H54 (cell line): ENCODE results near the gene SEMA5B.

Experiments used
- DNase-seq: peaks from one replicate; pipeline ENCODE4 v3.0.0; 2011; ENCODE audit warnings: low spot score, mixed read lengths; ENCODE audit not compliant: insufficient read length
- FAIRE-seq: peaks from 3 replicates; lab custom pipeline; 2011; peaks lifted over from hg19 to GRCh38; lab: Jason Lieb, UNC
- POLR2A ChIP-seq: IDR thresholded peaks from 2 replicates; pipeline ENCODE4 v1.6.1; 2011; ENCODE audit warnings: low read depth, mild to moderate bottlenecking, low read length

Gene SEMA5B

GRCh38 chr3:122973893-122974615 is 53.5 kb downstream of the SEMA5B start:
- no peak for TF ChIP-seq POLR2A
- DNase-seq (no peak), FAIRE-seq (no peak)

DNA sequence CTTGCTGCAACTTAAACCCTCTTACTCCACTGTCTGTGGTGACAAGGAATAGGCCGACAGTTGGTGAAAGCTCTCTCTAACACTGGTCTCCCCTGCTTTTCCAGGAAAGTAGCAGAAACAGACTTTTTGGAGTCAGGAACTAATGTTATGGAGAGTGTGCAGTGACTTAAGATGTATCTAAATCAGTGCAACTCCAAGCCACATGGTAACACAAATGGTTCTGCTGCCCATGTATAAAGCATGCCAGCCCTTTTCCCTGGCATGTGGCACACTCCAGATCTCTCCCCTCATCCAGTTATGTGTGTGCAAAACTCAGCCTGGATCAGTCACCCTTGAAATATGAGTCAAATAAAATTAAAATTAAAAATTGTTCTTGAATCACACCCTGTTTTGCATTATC is 55.4 kb downstream of the SEMA5B start:
- DNase-seq (no peak), FAIRE-seq (no peak)
- no peak for TF ChIP-seq POLR2A

- DNase-seq, result no peak
- TF ChIP-seq POLR2A, result no peak
Observed at GRCh38 chr3:122969585-122970469, 57.7 kb downstream of the SEMA5B start.

DNA sequence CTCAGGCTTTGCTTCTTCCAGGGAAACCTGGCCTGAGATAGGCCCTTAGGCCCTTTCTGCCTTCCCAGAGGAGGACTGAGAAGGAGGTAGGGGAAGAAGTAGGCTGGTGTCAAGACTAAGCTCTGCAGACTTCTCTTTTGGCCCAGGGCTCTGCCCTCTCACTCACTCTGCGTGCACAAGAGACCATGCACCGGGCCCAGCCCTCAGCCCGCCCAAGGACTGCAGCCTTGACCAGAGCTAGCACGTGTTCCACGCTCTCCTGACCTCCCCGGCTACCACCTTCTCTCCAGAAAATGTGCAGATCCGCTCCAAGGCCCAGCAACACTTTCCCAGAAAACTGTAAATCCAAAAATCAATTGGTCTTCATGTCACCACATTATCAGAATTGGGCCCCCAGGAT is 59.8 kb downstream of the SEMA5B start:
- no peak for FAIRE-seq

More at GRCh38 chr3:122969585-122970469, 57.7 kb downstream of the SEMA5B start:
- FAIRE-seq, result no peak

GRCh38 chr3:122967356-122967755 is 60.2 kb downstream of the SEMA5B start:
- FAIRE-seq (no peak), DNase-seq (no peak)
- no peak for TF ChIP-seq POLR2A

More for the DNA sequence above, 59.8 kb downstream of the SEMA5B start:
- no peak for DNase-seq
- no peak for TF ChIP-seq POLR2A

GRCh38 chr3:122966045-122966444 is 61.5 kb downstream of the SEMA5B start:
- DNase-seq, result no peak
- FAIRE-seq, result no peak
- no peak for TF ChIP-seq POLR2A

DNA sequence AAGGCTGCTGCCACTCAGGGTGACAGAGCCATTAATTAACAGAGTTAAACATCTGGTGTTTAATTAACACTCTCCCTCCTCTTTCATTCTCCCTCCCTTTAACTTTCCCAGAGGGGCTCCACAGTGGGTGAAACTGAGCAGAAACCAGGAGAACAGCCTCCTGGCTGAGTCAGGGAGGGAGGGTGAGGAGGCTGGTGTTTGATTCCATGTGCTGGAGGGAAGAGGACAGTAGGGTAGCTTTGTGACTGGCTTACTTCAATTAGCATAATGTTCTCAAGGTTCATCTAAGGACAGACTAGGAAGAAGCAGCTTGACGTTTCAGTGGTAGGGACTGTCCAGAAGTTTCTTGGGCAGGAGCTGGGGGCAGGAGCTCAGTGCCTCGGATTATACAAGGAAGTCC is 62.8 kb downstream of the SEMA5B start:
- DNase-seq (no peak), FAIRE-seq (no peak)
- no peak for TF ChIP-seq POLR2A

DNA sequence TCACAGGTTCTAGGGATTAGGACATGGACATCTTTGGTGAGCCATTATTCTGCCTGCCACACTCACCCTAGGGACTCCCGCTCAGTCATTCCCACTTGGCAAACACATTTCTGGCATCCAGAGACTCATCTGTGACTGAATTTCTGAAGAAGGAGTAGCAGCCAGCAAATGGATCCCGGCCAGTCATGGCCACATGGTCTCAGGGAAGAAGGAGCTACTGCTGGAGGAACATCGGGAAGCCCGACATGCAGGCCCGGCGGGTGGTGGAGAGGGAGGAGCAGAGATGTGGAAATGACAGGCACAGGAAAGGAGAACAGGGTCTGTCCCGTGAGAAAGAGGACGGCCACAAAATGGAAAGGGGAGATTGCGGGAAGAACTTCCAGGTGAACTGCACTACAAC is 65.4 kb downstream of the SEMA5B start:
- no peak for DNase-seq
- FAIRE-seq, result no peak
- no peak for TF ChIP-seq POLR2A

GRCh38 chr3:122961146-122961545 is 66.4 kb downstream of the SEMA5B start:
- no peak for TF ChIP-seq POLR2A
- FAIRE-seq (no peak), DNase-seq (no peak)

DNA sequence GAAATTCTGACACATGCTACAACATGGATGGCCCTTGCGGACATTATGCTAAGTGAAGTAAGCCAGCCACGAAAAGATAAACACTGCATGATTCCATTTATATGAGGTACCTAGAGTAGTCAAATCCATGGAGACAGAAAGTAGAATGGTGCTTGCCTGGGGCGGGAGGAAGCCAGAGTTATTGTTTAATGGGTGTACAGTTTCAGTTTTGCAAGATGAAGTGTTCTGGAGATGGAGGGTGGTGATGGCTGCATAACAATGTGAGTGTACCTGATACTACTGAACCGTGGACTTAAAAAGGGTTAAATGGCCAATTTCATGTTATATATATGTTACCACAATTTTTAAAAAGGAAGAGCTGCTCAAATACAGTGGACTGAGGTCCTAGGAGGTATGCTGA is 66.9 kb downstream of the SEMA5B start:
- DNase-seq, result no peak
- TF ChIP-seq POLR2A, result no peak
- no peak for FAIRE-seq

GRCh38 chr3:122959339-122959738 is 68.2 kb downstream of the SEMA5B start:
- no peak for FAIRE-seq

GRCh38 chr3:122957707-122958689 is 69.6 kb downstream of the SEMA5B start:
- DNase-seq (no peak), FAIRE-seq (no peak)
- TF ChIP-seq POLR2A, result no peak

More at GRCh38 chr3:122959339-122959738, 68.2 kb downstream of the SEMA5B start:
- no peak for TF ChIP-seq POLR2A
- DNase-seq, result no peak
